ENCODE measurements around the gene PSMB7.

DNA sequence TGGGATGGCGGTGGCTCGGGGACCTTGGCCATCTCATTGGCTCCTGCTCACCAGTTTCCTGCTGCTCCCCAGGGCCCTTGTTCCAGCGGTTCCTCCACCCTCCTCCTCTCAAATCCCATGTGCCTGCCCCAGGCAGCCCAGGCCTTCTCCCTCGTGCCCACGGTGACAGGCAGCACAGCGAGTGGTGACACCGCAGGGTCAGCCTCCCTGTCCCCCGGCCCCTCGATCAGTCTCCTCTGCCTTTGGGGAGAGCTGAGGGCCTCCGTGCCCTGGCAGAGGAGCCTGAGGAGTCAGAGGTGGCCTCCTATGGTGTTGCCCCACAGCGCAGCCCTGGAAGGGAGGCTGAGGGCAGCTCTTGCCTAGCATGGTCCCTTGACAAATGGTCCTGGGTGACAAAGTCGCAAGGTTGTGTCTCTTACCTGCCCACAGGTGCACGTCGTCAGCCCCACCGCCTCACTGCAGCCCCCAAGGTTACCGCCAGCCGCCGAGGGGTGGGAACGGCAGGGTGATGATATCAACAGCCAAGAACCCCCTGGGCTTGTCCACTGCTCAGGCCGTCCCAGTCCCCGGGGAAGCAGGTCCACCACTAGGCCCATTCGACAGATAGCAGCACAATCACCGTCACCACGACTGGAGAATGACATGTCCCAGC is 107.7 kb downstream of the PSMB7 start:
- TF ChIP-seq, protein P1, sequence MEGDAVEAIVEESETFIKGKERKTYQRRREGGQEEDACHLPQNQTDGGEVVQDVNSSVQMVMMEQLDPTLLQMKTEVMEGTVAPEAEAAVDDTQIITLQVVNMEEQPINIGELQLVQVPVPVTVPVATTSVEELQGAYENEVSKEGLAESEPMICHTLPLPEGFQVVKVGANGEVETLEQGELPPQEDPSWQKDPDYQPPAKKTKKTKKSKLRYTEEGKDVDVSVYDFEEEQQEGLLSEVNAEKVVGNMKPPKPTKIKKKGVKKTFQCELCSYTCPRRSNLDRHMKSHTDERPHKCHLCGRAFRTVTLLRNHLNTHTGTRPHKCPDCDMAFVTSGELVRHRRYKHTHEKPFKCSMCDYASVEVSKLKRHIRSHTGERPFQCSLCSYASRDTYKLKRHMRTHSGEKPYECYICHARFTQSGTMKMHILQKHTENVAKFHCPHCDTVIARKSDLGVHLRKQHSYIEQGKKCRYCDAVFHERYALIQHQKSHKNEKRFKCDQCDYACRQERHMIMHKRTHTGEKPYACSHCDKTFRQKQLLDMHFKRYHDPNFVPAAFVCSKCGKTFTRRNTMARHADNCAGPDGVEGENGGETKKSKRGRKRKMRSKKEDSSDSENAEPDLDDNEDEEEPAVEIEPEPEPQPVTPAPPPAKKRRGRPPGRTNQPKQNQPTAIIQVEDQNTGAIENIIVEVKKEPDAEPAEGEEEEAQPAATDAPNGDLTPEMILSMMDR (IDR thresholded peaks at IDR 0.05), result no peak
- TF ChIP-seq ZFX (IDR thresholded peaks at IDR 0.05; ENCODE audit: borderline replicate concordance), result no peak
